GM12878 (cell line): ENCODE results near the gene TNIP3. TPM values are rescaled to one million over a fixed set of nuclear protein-coding genes. Genes with fewer than 3 reads are reported as not detected.

ENCODE experiments used
- ATAC-seq: fragments of 200-7000 bp; cut with Tn5 transposase; 3 replicates; pipeline ENCODE4 v1.9.1; 2020; ENCODE audit warnings: mild to moderate bottlenecking, moderate library complexity
- BruUV-seq: library from RNA; stranded (reverse); fragments of 400-500 nt; replicated peaks from 2 replicates; lab custom pipeline; 2021; lab: Mats Ljungman, UMichigan
- CTCF ChIA-PET: fragments of 300-600 bp; sonication (Branson Sonifier 250); formaldehyde crosslinking; extraction: SDS; loops from one replicate; lab custom pipeline; 2021; ENCODE audit warnings: inconsistent platforms; lab: Yijun Ruan, JAX
- POLR2A ChIA-PET: fragments of 350-600 bp; formaldehyde crosslinking; extraction: SDS; loops from one replicate; lab custom pipeline; 2021; ENCODE audit warnings: inconsistent platforms; lab: Charles Lee
- RAD21 ChIA-PET: fragments of 300-600 bp; sonication (Branson Sonifier 250); formaldehyde crosslinking; loops from one replicate; lab custom pipeline; 2023; ENCODE audit warnings: antibody characterized with exemption; ENCODE audit not compliant: unreplicated experiment; lab: Charles Lee
- SMC1A ChIA-PET: fragments of 300-600 bp; sonication (Branson Sonifier 250); formaldehyde crosslinking; loops from one replicate; lab custom pipeline; 2023; ENCODE audit not compliant: unreplicated experiment, uncharacterized antibody; lab: Charles Lee
- DNase-seq: peaks from one replicate; pipeline ENCODE4 v3.0.0-alpha.2; 2011; ENCODE audit warnings: low read depth, low spot score
- FAIRE-seq: peaks from 3 replicates; lab custom pipeline; 2011; peaks lifted over from hg19 to GRCh38; lab: Jason Lieb, UNC
- H2AFZ ChIP-seq: 2 replicates; pipeline ENCODE4 v1.6.0; 2011; ENCODE audit warnings: low read depth, low read length, control low read depth; ENCODE audit not compliant: control insufficient read depth
- H3K27ac ChIP-seq: 2 replicates; pipeline ENCODE4 v1.5.1; 2011; ENCODE audit warnings: control low read depth; ENCODE audit not compliant: control insufficient read depth, insufficient read depth
- H3K27me3 ChIP-seq, 2 experiments: replicated peaks in 1 of 2; 2 replicates each; pipeline versions ENCODE4 v1.6.0 to v1.6.1; 2011; ENCODE audit warnings: low read length in 1 of 2; ENCODE audit not compliant: control insufficient read depth in 2 of 2, insufficient read depth in 2 of 2
- H3K36me3 ChIP-seq, 2 experiments: 2 replicates each; pipeline ENCODE4 v1.5.1; 2011; ENCODE audit warnings: low read length in 1 of 2; ENCODE audit not compliant: control insufficient read depth in 2 of 2, insufficient read depth in 2 of 2
- H3K4me1 ChIP-seq: 2 replicates; pipeline ENCODE4 v1.6.1; 2011; ENCODE audit warnings: mild to moderate bottlenecking, low read length, moderate library complexity, mixed read lengths; ENCODE audit not compliant: control insufficient read depth, insufficient read depth
- H3K4me2 ChIP-seq: 2 replicates; pipeline ENCODE4 v1.6.0; 2011; ENCODE audit warnings: control low read depth; ENCODE audit not compliant: control insufficient read depth, insufficient read depth
- H3K4me3 ChIP-seq: fragments of 200-600 bp; sonication (generic); 2 replicates; pipeline ENCODE4 v1.5.1; 2016
- H3K79me2 ChIP-seq: 2 replicates; pipeline ENCODE4 v1.6.0; 2011; ENCODE audit warnings: low read length; ENCODE audit not compliant: control insufficient read depth, insufficient read depth
- H3K9ac ChIP-seq: 2 replicates; pipeline ENCODE4 v1.8.0; 2011; ENCODE audit warnings: low read length, control low read depth, mixed read lengths; ENCODE audit not compliant: control insufficient read depth, insufficient read depth
- H3K9me3 ChIP-seq: replicated peaks from 3 replicates; pipeline ENCODE4 v1.5.1; 2011; ENCODE audit warnings: mild to moderate bottlenecking, low read length; ENCODE audit not compliant: control insufficient read depth, insufficient read depth
- H4K20me1 ChIP-seq: 2 replicates; pipeline ENCODE4 v1.6.0; 2011; ENCODE audit not compliant: control insufficient read depth, insufficient read depth
- ATF7 ChIP-seq: fragments of 450-650 bp; IDR thresholded peaks from 2 replicates; pipeline ENCODE4 v1.6.1; 2016; ENCODE audit warnings: low read depth, mild to moderate bottlenecking
- CHD1 ChIP-seq: IDR thresholded peaks from 2 replicates; pipeline ENCODE4 v1.6.1; 2012; ENCODE audit warnings: low read depth, low read length, improper control_type of control experiment
- DPF2 ChIP-seq: fragments of 450-650 bp; IDR thresholded peaks from 2 replicates; pipeline ENCODE4 v1.6.1; 2017; ENCODE audit warnings: mild to moderate bottlenecking
- EED ChIP-seq: sonication (generic); IDR thresholded peaks from 2 replicates; pipeline ENCODE4 v1.6.1; 2016; ENCODE audit warnings: antibody characterized with exemption, low read depth
- ESRRA ChIP-seq: IDR thresholded peaks from 2 replicates; pipeline ENCODE4 v1.6.1; 2012; ENCODE audit warnings: mild to moderate bottlenecking, low read length, improper control_type of control experiment
- GATAD2B ChIP-seq: fragments of 450-650 bp; conservative IDR thresholded peaks from 2 replicates; pipeline ENCODE4 v1.6.1; 2017; ENCODE audit warnings: low read depth, mild to moderate bottlenecking, moderate library complexity
- MEF2A ChIP-seq: IDR thresholded peaks from 2 replicates; pipeline ENCODE4 v1.6.1; 2011; ENCODE audit warnings: low read depth, mild to moderate bottlenecking, low read length, moderate library complexity; ENCODE audit not compliant: insufficient read depth
- NFYB ChIP-seq: IDR thresholded peaks from 2 replicates; pipeline ENCODE4 v1.6.1; 2011; ENCODE audit warnings: low read depth, mild to moderate bottlenecking, low read length, improper control_type of control experiment, moderate library complexity; ENCODE audit not compliant: insufficient read depth
- RBBP5 ChIP-seq: fragments of 200-600 bp; sonication (generic); conservative IDR thresholded peaks from 2 replicates; pipeline ENCODE4 v1.6.1; 2016
- SIN3A ChIP-seq: IDR thresholded peaks from 2 replicates; pipeline ENCODE4 v1.6.1; 2012; ENCODE audit warnings: low read depth, low read length, improper control_type of control experiment
- TCF7 ChIP-seq: IDR thresholded peaks from 2 replicates; pipeline ENCODE4 v1.6.1; 2014; ENCODE audit warnings: antibody characterized with exemption, borderline replicate concordance
- WGBS: methylation state at CpG from one replicate; pipeline ENCODE4 v1.1.6; 2016; ENCODE audit warnings: low lambda C conversion rate; ENCODE audit not compliant: insufficient replicate concordance, insufficient coverage; ENCODE audit errors: missing lambda C conversion rate; 5-methylcytosine and 5-hydroxymethylcytosine counted together
- in situ Hi-C: fragments of 300-500 bp; cut with MboI; formaldehyde crosslinking; loops from 9 replicates; pipeline ENCODE4 v1.14.3; 2018; ENCODE audit warnings: mixed read lengths
- intact Hi-C: fragments of 100-400 bp; cut with micrococcal nuclease; formaldehyde crosslinking; loops from one replicate; pipeline ENCODE4 v1.14.2; 2022; ENCODE audit not compliant: unreplicated experiment
- polyA plus RNA-seq, 11 experiments: library from polyadenylated mRNA; depleted of rRNA in 4 of 11; unstranded in 6 of 11; stranded (reverse) in 5 of 11; fragments of >200 nt; fragmentation: Nextera tagmentation in 4 of 11; fragmentation: Illumina TruSeq in 1 of 11; extraction: Ambion mirVana in 4 of 11; extraction: Trizol in 1 of 11; gene quantifications; 1 replicate in 1 of 11; 2 replicates in 10 of 11; pipeline versions ENCODE4 v1.2.1 to v1.2.3, GENCODE V29; 2011 to 2016; ENCODE audit warnings: inconsistent platforms in 2 of 11, missing spikeins in 2 of 11, low read depth in 1 of 11
- total RNA-seq, 4 experiments: library from RNA; depleted of rRNA in 3 of 4; stranded (reverse); fragments of >200 nt in 3 of 4; fragmentation: Illumina TruSeq in 1 of 4; extraction: Trizol in 1 of 4; gene quantifications; 2 replicates each; pipeline versions ENCODE4 v1.2.1 to v1.2.3, GENCODE V29; 2013 to 2021
- TF ChIP-seq, protein P1 (sequence below): fragments of 150-350 bp; IDR thresholded peaks from 2 replicates; pipeline ENCODE4 v1.6.1; 2014; ENCODE audit warnings: mild to moderate bottlenecking, low read depth, low read length
- TF ChIP-seq, protein P2 (sequence below): IDR thresholded peaks from 2 replicates; pipeline ENCODE4 v1.6.1; 2012; ENCODE audit warnings: improper control_type of control experiment, low read depth, low read length; ENCODE audit not compliant: insufficient replicate concordance
- TF ChIP-seq, protein P3 (sequence below): fragments of 450-650 bp; IDR thresholded peaks from 2 replicates; pipeline ENCODE4 v1.6.1; 2017; ENCODE audit warnings: antibody characterized with exemption, mild to moderate bottlenecking, moderate library complexity

TNIP3 gene
- total and polyA plus RNA-seq, 10 of the 15 experiments (the other 5 are each of a cell fraction or from before 2014, with no cell fraction given), result 0.21 to 1.4 (median 0.67) TPM

DNA sequence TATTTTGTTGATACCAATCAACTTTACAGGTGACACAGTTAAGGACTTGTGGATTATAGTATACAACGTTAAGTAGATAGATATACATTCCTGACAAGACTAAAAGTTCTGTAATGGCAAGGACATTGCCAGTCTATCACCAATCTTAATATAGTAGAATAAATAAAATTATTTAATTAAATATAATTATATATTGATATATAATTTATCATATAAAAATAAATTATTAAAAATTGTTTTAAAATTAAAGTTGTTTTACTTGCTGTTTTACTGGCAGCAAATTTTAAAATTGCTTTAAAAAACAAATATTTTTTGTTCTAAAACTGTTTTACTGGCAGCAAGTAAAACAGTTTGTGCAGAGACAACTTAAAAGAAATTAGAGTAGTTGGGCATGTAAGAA, 18.7 kb downstream of the TNIP3 start (continued):
- TF ChIP-seq, protein P1, sequence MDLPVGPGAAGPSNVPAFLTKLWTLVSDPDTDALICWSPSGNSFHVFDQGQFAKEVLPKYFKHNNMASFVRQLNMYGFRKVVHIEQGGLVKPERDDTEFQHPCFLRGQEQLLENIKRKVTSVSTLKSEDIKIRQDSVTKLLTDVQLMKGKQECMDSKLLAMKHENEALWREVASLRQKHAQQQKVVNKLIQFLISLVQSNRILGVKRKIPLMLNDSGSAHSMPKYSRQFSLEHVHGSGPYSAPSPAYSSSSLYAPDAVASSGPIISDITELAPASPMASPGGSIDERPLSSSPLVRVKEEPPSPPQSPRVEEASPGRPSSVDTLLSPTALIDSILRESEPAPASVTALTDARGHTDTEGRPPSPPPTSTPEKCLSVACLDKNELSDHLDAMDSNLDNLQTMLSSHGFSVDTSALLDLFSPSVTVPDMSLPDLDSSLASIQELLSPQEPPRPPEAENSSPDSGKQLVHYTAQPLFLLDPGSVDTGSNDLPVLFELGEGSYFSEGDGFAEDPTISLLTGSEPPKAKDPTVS, result no peak

DNA sequence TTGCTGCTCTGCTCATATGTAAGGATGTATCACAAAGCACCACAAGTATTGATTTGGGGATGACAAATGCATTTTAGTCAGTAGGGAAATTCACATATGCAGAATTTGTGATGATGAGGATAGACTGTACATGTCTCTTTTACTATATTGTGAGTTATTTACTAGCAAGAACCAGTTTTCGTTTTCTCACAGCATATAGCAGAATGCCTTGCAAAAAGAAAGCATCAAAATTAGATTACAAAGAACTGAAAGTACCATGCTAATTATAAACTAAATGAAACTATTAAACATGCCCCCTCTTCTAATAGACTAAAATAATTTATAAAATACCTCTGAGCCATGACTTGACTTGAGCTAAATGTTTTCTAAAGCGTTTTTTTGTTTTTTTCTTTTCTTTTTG, 20.1 kb downstream of the TNIP3 start:
- ChIA-PET POLR2A (no interaction called here), RAD21 (no interaction called here), CTCF (no interaction called here), SMC1A (no interaction called here)
- ATAC-seq (peak; percentile 47), DNase-seq (no peak), FAIRE-seq (no peak)
- in situ Hi-C loops, result no loop called here
- H2AFZ ChIP-seq, result no peak overlapping the region
- H3K27ac ChIP-seq, result no peak overlapping the region
- 0 out of 4 replicates have a peak, but pooled peaks cover 0 to under 1% of the 10 kb centered on the region in 2 experiments for H3K27me3 ChIP-seq
- H3K4me1 ChIP-seq, result peaks cover 12% of the 10 kb centered on the region
- intact Hi-C loops, result no loop called here
- H3K9ac ChIP-seq, result no peak overlapping the region
- no peak overlapping the region for H3K4me3 ChIP-seq
- H3K9me3 ChIP-seq, result no peaks in the 10 kb centered on the region
- H4K20me1 ChIP-seq, result no peaks in the 10 kb centered on the region
- no peak overlapping the region for H3K4me2 ChIP-seq
- BruUV-seq, result no TSS peak
- H3K79me2 ChIP-seq, result no peaks in the 10 kb centered on the region
- H3K36me3 ChIP-seq, result no peaks in the 10 kb centered on the region
- WGBS, result 59% methylated on average over 2 of the region's 2 CpGs
- TF ChIP-seq EED (no peak), CHD1 (no peak), MEF2A (no peak), NFYB (no peak), RBBP5 (no peak), TCF7 (no peak), ESRRA (no peak), SIN3A (no peak), ATF7 (no peak), DPF2 (no peak), GATAD2B (no peak)
- TF ChIP-seq, protein P2, sequence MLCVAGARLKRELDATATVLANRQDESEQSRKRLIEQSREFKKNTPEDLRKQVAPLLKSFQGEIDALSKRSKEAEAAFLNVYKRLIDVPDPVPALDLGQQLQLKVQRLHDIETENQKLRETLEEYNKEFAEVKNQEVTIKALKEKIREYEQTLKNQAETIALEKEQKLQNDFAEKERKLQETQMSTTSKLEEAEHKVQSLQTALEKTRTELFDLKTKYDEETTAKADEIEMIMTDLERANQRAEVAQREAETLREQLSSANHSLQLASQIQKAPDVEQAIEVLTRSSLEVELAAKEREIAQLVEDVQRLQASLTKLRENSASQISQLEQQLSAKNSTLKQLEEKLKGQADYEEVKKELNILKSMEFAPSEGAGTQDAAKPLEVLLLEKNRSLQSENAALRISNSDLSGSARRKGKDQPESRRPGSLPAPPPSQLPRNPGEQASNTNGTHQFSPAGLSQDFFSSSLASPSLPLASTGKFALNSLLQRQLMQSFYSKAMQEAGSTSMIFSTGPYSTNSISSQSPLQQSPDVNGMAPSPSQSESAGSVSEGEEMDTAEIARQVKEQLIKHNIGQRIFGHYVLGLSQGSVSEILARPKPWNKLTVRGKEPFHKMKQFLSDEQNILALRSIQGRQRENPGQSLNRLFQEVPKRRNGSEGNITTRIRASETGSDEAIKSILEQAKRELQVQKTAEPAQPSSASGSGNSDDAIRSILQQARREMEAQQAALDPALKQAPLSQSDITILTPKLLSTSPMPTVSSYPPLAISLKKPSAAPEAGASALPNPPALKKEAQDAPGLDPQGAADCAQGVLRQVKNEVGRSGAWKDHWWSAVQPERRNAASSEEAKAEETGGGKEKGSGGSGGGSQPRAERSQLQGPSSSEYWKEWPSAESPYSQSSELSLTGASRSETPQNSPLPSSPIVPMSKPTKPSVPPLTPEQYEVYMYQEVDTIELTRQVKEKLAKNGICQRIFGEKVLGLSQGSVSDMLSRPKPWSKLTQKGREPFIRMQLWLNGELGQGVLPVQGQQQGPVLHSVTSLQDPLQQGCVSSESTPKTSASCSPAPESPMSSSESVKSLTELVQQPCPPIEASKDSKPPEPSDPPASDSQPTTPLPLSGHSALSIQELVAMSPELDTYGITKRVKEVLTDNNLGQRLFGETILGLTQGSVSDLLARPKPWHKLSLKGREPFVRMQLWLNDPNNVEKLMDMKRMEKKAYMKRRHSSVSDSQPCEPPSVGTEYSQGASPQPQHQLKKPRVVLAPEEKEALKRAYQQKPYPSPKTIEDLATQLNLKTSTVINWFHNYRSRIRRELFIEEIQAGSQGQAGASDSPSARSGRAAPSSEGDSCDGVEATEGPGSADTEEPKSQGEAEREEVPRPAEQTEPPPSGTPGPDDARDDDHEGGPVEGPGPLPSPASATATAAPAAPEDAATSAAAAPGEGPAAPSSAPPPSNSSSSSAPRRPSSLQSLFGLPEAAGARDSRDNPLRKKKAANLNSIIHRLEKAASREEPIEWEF, result no peak
- TF ChIP-seq, protein P3, sequence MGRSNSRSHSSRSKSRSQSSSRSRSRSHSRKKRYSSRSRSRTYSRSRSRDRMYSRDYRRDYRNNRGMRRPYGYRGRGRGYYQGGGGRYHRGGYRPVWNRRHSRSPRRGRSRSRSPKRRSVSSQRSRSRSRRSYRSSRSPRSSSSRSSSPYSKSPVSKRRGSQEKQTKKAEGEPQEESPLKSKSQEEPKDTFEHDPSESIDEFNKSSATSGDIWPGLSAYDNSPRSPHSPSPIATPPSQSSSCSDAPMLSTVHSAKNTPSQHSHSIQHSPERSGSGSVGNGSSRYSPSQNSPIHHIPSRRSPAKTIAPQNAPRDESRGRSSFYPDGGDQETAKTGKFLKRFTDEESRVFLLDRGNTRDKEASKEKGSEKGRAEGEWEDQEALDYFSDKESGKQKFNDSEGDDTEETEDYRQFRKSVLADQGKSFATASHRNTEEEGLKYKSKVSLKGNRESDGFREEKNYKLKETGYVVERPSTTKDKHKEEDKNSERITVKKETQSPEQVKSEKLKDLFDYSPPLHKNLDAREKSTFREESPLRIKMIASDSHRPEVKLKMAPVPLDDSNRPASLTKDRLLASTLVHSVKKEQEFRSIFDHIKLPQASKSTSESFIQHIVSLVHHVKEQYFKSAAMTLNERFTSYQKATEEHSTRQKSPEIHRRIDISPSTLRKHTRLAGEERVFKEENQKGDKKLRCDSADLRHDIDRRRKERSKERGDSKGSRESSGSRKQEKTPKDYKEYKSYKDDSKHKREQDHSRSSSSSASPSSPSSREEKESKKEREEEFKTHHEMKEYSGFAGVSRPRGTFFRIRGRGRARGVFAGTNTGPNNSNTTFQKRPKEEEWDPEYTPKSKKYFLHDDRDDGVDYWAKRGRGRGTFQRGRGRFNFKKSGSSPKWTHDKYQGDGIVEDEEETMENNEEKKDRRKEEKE, result no peak
